Mesenchymal stem cell (in vitro differentiated cells and primary cell): ENCODE results near the gene ZFP57.

ENCODE experiments used
- DNase-seq: peaks from one replicate; pipeline ENCODE4 v3.0.0-alpha.2; 2013
- H2AFZ ChIP-seq: one replicate; pipeline ENCODE4 v1.6.1; 2013; ENCODE audit warnings: low read depth, mild to moderate bottlenecking, control low read depth, inconsistent platforms, low read length, moderate library complexity
- H2AK5ac ChIP-seq: 2 replicates; pipeline ENCODE4 v1.6.1; 2013; ENCODE audit warnings: low read length, moderate library complexity, mild to moderate bottlenecking, inconsistent platforms; ENCODE audit not compliant: severe bottlenecking
- H2BK120ac ChIP-seq: one replicate; pipeline ENCODE4 v1.6.1; 2013; ENCODE audit warnings: low read depth, mild to moderate bottlenecking, inconsistent platforms, low read length, moderate library complexity
- H2BK12ac ChIP-seq, 2 experiments: one replicate each; pipeline ENCODE4 v1.6.1; 2013; ENCODE audit warnings: inconsistent platforms in 2 of 2, low read length in 2 of 2, mild to moderate bottlenecking in 2 of 2, moderate library complexity in 2 of 2, control low read depth in 1 of 2
- H2BK15ac ChIP-seq: one replicate; pipeline ENCODE4 v1.6.1; 2013; ENCODE audit warnings: mild to moderate bottlenecking, low read depth, inconsistent platforms; ENCODE audit not compliant: poor library complexity, severe bottlenecking
- H2BK5ac ChIP-seq: 2 replicates; pipeline ENCODE4 v1.6.1; 2013; ENCODE audit warnings: low read depth, mild to moderate bottlenecking, low read length, control low read depth, inconsistent platforms; ENCODE audit not compliant: poor library complexity, severe bottlenecking
- H3K14ac ChIP-seq, 2 experiments: one replicate each; pipeline ENCODE4 v1.6.1; 2013; ENCODE audit warnings: inconsistent platforms in 2 of 2, low read length in 2 of 2, control low read depth in 1 of 2, mild to moderate bottlenecking in 1 of 2, moderate library complexity in 1 of 2
- H3K18ac ChIP-seq, 2 experiments: one replicate each; pipeline ENCODE4 v1.6.1; 2013; ENCODE audit warnings: inconsistent platforms in 2 of 2, low read length in 2 of 2, control low read depth in 1 of 2, low read depth in 1 of 2, mild to moderate bottlenecking in 1 of 2
- H3K23ac ChIP-seq, 2 experiments: one replicate each; pipeline ENCODE4 v1.6.1; 2013; ENCODE audit warnings: inconsistent platforms in 2 of 2, low read length in 2 of 2, mild to moderate bottlenecking in 2 of 2, moderate library complexity in 2 of 2, control low read depth in 1 of 2
- H3K27ac ChIP-seq: 2 replicates; pipeline ENCODE4 v1.5.1; 2013; ENCODE audit warnings: mild to moderate bottlenecking, moderate library complexity, low read length, control low read depth, inconsistent platforms; ENCODE audit not compliant: poor library complexity, severe bottlenecking
- H3K27me3 ChIP-seq, 2 experiments: 2 replicates each; pipeline versions ENCODE4 v1.6.1 to v1.7.0; 2013; ENCODE audit warnings: low read length in 2 of 2, mild to moderate bottlenecking in 2 of 2, moderate library complexity in 2 of 2, control low read depth in 1 of 2, inconsistent platforms in 1 of 2; ENCODE audit not compliant: control insufficient read depth in 1 of 2, insufficient read depth in 1 of 2
- H3K36me3 ChIP-seq, 2 experiments: 2 replicates each; pipeline versions ENCODE4 v1.6.1 to v1.7.0; 2013; ENCODE audit warnings: low read length in 2 of 2, control low read depth in 1 of 2, inconsistent platforms in 1 of 2, low read depth in 1 of 2, mild to moderate bottlenecking in 1 of 2; ENCODE audit not compliant: insufficient read depth in 2 of 2, control insufficient read depth in 1 of 2
- H3K4ac ChIP-seq, 2 experiments: one replicate each; pipeline ENCODE4 v1.6.1; 2013; ENCODE audit warnings: inconsistent platforms in 2 of 2, low read length in 2 of 2, mild to moderate bottlenecking in 2 of 2, moderate library complexity in 2 of 2, control low read depth in 1 of 2, low read depth in 1 of 2
- H3K4me1 ChIP-seq: 2 replicates; pipeline ENCODE4 v1.6.1; 2013; ENCODE audit warnings: low read depth, low read length, control low read depth; ENCODE audit not compliant: control insufficient read depth, insufficient read depth
- H3K4me2 ChIP-seq: 2 replicates; pipeline ENCODE4 v1.6.1; 2013; ENCODE audit warnings: low read length, mild to moderate bottlenecking, inconsistent platforms; ENCODE audit not compliant: poor library complexity, severe bottlenecking
- H3K4me3 ChIP-seq, 2 experiments: 2 replicates each; pipeline versions ENCODE4 v1.5.1 to v1.7.0; 2013; ENCODE audit warnings: low read length in 2 of 2, mild to moderate bottlenecking in 2 of 2, control low read depth in 1 of 2, low read depth in 1 of 2; ENCODE audit not compliant: insufficient read depth in 1 of 2
- H3K79me1 ChIP-seq: replicated peaks from 2 replicates; pipeline ENCODE4 v1.6.1; 2013; ENCODE audit warnings: mild to moderate bottlenecking, control low read depth, low read length, inconsistent platforms; ENCODE audit not compliant: poor library complexity, severe bottlenecking
- H3K9ac ChIP-seq: 2 replicates; pipeline ENCODE4 v1.7.0; 2013; ENCODE audit warnings: mild to moderate bottlenecking, low read length, moderate library complexity
- H3K9me3 ChIP-seq: 2 replicates; pipeline ENCODE4 v1.7.0; 2013; ENCODE audit warnings: mild to moderate bottlenecking, low read length; ENCODE audit not compliant: control insufficient read depth
- H4K8ac ChIP-seq: one replicate; pipeline ENCODE4 v1.6.1; 2013; ENCODE audit warnings: inconsistent platforms, mild to moderate bottlenecking, low read length, moderate library complexity
- H4K91ac ChIP-seq: one replicate; pipeline ENCODE4 v1.6.1; 2013; ENCODE audit warnings: mild to moderate bottlenecking, low read length, inconsistent platforms
- WGBS: methylation state at CpG from one replicate; pipeline ENCODE4 v1.1.7; 2013; ENCODE audit warnings: mixed read lengths; 5-methylcytosine and 5-hydroxymethylcytosine counted together

The ZFP57 gene

DNA sequence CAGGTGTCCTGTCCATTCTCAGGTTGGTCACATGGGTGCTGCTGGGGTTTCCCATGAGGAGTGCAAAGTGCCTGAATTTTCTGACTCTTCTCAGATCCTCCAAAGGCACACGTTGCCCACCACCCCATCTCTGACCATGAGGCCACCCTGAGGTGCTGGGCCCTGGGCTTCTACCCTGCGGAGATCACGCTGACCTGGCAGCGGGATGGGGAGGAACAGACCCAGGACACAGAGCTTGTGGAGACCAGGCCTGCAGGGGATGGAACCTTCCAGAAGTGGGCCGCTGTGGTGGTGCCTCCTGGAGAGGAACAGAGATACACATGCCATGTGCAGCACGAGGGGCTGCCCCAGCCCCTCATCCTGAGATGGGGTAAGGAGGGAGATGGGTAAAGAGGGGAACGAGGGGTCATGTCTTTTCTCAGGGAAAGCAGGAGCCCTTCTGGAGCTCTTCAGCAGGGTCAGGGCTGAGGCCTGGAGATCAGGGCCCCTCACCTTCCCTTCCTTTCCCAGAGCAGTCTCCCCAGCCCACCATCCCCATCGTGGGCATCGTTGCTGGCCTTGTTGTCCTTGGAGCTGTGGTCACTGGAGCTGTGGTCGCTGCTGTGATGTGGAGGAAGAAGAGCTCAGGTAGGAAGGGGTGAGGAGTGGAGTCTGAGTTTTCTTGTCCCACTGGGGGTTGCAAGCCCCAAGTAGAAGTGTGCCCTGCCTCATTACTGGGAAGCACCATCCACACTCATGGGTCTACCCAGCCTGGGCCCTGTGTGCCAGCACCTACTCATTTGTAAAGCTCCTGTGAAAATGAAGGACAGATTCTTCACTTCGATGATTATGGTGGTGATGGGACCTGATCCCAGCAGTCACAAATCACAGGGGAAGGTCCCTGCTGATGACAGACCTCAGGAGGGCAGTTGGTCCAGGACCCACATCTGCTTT lies 44.3 kb upstream of the ZFP57 start:
- no peak overlapping the region for H3K27ac ChIP-seq
- H2BK5ac ChIP-seq, result no peak overlapping the region
- no peak overlapping the region for H3K4ac ChIP-seq
- H4K8ac ChIP-seq, result no peak overlapping the region
- no peak overlapping the region for H2BK15ac ChIP-seq
- no peak overlapping the region for H3K18ac ChIP-seq
- no peak overlapping the region for H4K91ac ChIP-seq
- peaks cover 7 to 29% of the 10 kb centered on the region in 2 experiments for H3K27me3 ChIP-seq
- H3K4me2 ChIP-seq, result no peak overlapping the region
- 93% methylated on average over 7 of the region's 11 CpGs for WGBS
- no peak overlapping the region for H3K9ac ChIP-seq
- no peak overlapping the region for H3K4me3 ChIP-seq
- no peak overlapping the region for H2AK5ac ChIP-seq
- no peaks in the 10 kb centered on the region for H3K9me3 ChIP-seq
- DNase-seq, result no peak
- no peak overlapping the region for H2BK120ac ChIP-seq
- H3K23ac ChIP-seq, result peak overlapping the region in 1 of 2 experiments; percentile 14
- H3K79me1 ChIP-seq, result no peaks in the 10 kb centered on the region
- no peak overlapping the region for H2BK12ac ChIP-seq
- peaks cover 10% of the 10 kb centered on the region for H3K4me1 ChIP-seq
- H2AFZ ChIP-seq, result no peak overlapping the region
- H3K36me3 ChIP-seq, result peaks cover 0 to 5% of the 10 kb centered on the region in 2 experiments
- H3K14ac ChIP-seq, result no peak overlapping the region

DNA sequence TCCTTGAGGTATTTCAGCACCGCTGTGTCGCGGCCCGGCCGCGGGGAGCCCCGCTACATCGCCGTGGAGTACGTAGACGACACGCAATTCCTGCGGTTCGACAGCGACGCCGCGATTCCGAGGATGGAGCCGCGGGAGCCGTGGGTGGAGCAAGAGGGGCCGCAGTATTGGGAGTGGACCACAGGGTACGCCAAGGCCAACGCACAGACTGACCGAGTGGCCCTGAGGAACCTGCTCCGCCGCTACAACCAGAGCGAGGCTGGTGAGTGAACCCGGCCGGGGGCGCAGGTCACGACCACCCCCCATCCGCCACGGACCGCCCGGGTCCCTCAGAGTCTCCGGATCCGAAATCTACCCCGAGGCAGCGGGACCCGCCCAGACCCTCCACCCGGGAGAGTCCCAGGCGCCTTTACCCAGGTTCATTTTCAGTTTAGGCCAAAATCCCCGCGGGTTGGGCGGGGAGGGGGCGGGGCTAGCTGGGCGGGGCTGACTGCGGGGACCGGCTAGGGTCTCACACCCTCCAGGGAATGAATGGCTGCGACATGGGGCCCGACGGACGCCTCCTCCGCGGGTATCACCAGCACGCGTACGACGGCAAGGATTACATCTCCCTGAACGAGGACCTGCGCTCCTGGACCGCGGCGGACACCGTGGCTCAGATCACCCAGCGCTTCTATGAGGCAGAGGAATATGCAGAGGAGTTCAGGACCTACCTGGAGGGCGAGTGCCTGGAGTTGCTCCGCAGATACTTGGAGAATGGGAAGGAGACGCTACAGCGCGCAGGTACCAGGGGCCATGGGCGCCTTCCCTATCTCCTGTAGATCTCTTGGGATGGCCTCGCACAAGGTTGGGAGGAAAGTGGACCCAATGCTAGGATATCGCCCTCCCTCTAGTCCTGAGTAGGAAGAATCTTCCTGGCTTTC lies 43.0 kb upstream of the ZFP57 start:
- Histone ChIP-seq H2AFZ (peak overlapping the region; percentile 92), H3K79me1 (no peaks in the 10 kb centered on the region)

DNA sequence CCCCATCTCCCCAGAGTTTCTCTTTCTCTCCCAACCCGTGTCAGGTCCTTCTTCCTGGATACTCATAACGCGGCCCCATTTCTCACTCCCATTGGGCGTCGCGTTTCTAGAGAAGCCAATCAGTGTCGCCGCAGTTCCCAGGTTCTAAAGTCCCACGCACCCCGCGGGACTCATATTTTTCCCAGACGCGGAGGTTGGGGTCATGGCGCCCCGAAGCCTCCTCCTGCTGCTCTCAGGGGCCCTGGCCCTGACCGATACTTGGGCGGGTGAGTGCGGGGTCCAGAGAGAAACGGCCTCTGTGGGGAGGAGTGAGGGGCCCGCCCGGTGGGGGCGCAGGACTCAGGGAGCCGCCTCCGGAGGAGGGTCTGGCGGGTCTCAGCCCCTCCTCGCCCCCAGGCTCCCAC lies 42.3 kb upstream of the ZFP57 start, which contains the start of gene HLA-F:
TSS of gene HLA-F (plus strand) at position 173 of the 404 bp plus-strand sequence. CDS start at position 203, 30 bp downstream.
- Histone ChIP-seq H3K36me3 (peaks cover 0 to 5% of the 10 kb centered on the region in 2 experiments), H3K9ac (peak within 1 kb of the TSS; percentile 85), H3K27ac (no peak within 1 kb of the TSS), H4K8ac (peak within 1 kb of the TSS; percentile 57), H4K91ac (no peak within 1 kb of the TSS), H3K9me3 (no peaks in the 10 kb centered on the region), H2BK120ac (no peak within 1 kb of the TSS), H3K27me3 (peaks cover 7 to 29% of the 10 kb centered on the region in 2 experiments), H2BK12ac (no peak within 1 kb of the TSS), H3K23ac (no peak within 1 kb of the TSS), H2BK5ac (no peak within 1 kb of the TSS), H3K4me2 (peak within 1 kb of the TSS; percentile 99), H3K79me1 (no peaks in the 10 kb centered on the region), H2AFZ (peak within 1 kb of the TSS; percentile 92), H3K4me3 (peak within 1 kb of the TSS; percentile 54 to 87), H2AK5ac (no peak within 1 kb of the TSS), H2BK15ac (no peak within 1 kb of the TSS), H3K4me1 (peaks cover 10% of the 10 kb centered on the region), H3K4ac (no peak within 1 kb of the TSS), H3K18ac (no peak within 1 kb of the TSS), H3K14ac (no peak within 1 kb of the TSS)
- peak; percentile 86 for DNase-seq
- 2% methylated on average over 26 of the region's 26 CpGs for WGBS

More for the DNA sequence above, 43.0 kb upstream of the ZFP57 start:
- no peak for DNase-seq
- Histone ChIP-seq H3K4me2 (peak overlapping the region; percentile 99), H3K9ac (peak overlapping the region; percentile 85), H2BK12ac (no peak overlapping the region), H3K4ac (no peak overlapping the region), H2AK5ac (no peak overlapping the region), H3K4me1 (peaks cover 10% of the 10 kb centered on the region), H3K14ac (no peak overlapping the region), H2BK5ac (no peak overlapping the region), H2BK120ac (no peak overlapping the region), H3K36me3 (peaks cover 0 to 5% of the 10 kb centered on the region in 2 experiments), H3K9me3 (no peaks in the 10 kb centered on the region), H3K18ac (no peak overlapping the region), H3K4me3 (peak overlapping the region; percentile 54 to 87), H3K27me3 (peaks cover 7 to 29% of the 10 kb centered on the region in 2 experiments), H3K23ac (no peak overlapping the region), H3K27ac (no peak overlapping the region), H4K8ac (peak overlapping the region; percentile 57), H4K91ac (no peak overlapping the region), H2BK15ac (no peak overlapping the region)
- WGBS, result 5% methylated on average over 66 of the region's 76 CpGs
